C4-2B (cell line): ENCODE data around the gene MUC5AC.

Experiments used
- ZFX ChIP-seq: fragments of 450-650 bp; IDR thresholded peaks from 2 replicates; pipeline ENCODE4 v1.6.1; 2017
- TF ChIP-seq, protein P1 (sequence below): fragments of 450-650 bp; conservative IDR thresholded peaks from 2 replicates; pipeline ENCODE4 v1.5.1; 2017; ENCODE audit warnings: mild to moderate bottlenecking

DNA sequence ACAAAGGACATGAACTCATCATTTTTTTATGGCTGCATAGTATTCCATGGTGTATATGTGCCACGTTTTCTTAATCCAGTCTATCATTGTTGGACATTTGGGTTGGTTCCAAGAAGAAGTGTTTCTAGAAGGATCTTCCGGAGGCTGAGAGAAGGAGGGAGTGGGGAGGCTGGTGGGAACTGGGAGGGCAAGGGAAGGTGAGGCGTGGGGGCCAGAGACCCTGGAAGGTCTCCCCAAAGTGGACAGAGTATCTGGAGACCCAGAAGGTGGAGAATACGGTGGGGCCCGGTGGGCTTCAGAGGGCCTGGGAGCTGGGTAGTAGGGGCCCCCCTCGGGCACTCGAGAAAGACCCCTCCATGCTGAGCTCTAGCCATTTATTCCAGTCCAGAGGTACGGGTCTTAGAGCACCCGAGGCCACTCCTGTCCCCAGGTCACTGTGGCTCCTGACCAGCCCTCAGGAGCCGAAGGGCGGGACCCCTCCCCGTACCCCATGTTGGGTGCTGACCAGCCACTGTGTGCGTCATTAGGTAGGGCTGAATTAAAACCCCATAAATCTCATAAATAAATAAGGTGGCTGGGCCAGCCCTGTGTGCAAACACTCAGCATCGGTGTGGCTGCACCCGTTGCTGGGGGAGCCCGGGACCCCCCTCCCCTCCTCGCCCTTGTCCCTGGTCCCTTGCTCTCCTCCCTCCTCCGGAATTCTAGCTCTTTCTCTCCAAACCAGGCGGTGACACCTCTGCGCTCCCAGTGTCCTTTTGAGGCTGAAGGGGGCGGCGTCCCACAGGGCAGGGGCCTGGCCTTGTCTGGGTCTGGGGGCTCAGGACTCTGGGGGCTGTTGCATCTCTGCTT, 38.8 kb upstream of the MUC5AC start:
- TF ChIP-seq, protein P1, sequence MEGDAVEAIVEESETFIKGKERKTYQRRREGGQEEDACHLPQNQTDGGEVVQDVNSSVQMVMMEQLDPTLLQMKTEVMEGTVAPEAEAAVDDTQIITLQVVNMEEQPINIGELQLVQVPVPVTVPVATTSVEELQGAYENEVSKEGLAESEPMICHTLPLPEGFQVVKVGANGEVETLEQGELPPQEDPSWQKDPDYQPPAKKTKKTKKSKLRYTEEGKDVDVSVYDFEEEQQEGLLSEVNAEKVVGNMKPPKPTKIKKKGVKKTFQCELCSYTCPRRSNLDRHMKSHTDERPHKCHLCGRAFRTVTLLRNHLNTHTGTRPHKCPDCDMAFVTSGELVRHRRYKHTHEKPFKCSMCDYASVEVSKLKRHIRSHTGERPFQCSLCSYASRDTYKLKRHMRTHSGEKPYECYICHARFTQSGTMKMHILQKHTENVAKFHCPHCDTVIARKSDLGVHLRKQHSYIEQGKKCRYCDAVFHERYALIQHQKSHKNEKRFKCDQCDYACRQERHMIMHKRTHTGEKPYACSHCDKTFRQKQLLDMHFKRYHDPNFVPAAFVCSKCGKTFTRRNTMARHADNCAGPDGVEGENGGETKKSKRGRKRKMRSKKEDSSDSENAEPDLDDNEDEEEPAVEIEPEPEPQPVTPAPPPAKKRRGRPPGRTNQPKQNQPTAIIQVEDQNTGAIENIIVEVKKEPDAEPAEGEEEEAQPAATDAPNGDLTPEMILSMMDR = no peak
- TF ChIP-seq ZFX = no peak
